SU-DHL-6 (cell line): ENCODE results near the gene RGS17.

ENCODE experiments used
- H2AFZ ChIP-seq: fragments of 200-600 bp; sonication (generic); 2 replicates; pipeline ENCODE4 v1.6.1; 2014; ENCODE audit warnings: low read depth, mild to moderate bottlenecking, moderate library complexity, mixed read lengths, antibody characterized with exemption, low read length; ENCODE audit not compliant: severe bottlenecking
- H3F3A ChIP-seq: fragments of 200-600 bp; shearing (Covaris generic); 2 replicates; pipeline ENCODE4 v1.6.0; 2016; ENCODE audit warnings: antibody characterized with exemption, mild to moderate bottlenecking; ENCODE audit not compliant: insufficient read depth
- H3K27ac ChIP-seq: fragments of 200-600 bp; sonication (generic); 2 replicates; pipeline ENCODE4 v1.5.1; 2016; ENCODE audit warnings: low read depth, mild to moderate bottlenecking, low read length, moderate library complexity, mixed read lengths
- H3K27me3 ChIP-seq: fragments of 200-600 bp; sonication (generic), shearing (Covaris generic); 2 replicates; pipeline ENCODE4 v1.6.0; 2014; ENCODE audit warnings: mild to moderate bottlenecking, low read length
- H3K36me3 ChIP-seq: fragments of 200-600 bp; sonication (generic); 2 replicates; pipeline ENCODE4 v1.6.1; 2014; ENCODE audit warnings: mild to moderate bottlenecking, low read length, mixed read lengths
- H3K4me2 ChIP-seq: fragments of 300-600, 200-600 bp; shearing (Covaris generic), sonication (generic); 2 replicates; pipeline ENCODE4 v1.6.0; 2014; ENCODE audit warnings: low read length, low read depth, mild to moderate bottlenecking; ENCODE audit not compliant: poor library complexity, severe bottlenecking
- H3K4me3 ChIP-seq: fragments of 200-600 bp; sonication (generic); 2 replicates; pipeline ENCODE4 v1.5.1; 2014; ENCODE audit warnings: antibody characterized with exemption, low read length, mild to moderate bottlenecking, mixed read lengths; ENCODE audit not compliant: insufficient read depth, poor library complexity, severe bottlenecking
- H3K79me2 ChIP-seq: fragments of 200-600 bp; sonication (generic); 2 replicates; pipeline ENCODE4 v1.6.1; 2014; ENCODE audit warnings: mild to moderate bottlenecking, low read length, moderate library complexity; ENCODE audit not compliant: insufficient read depth
- H3K9ac ChIP-seq: fragments of 200-600 bp; sonication (generic); 2 replicates; pipeline ENCODE4 v1.7.0; 2014; ENCODE audit warnings: mild to moderate bottlenecking, low read length
- H3K9me2 ChIP-seq: fragments of 200-600 bp; sonication (generic); replicated peaks from 2 replicates; pipeline ENCODE4 v1.6.1; 2014; ENCODE audit warnings: low read length; ENCODE audit not compliant: insufficient read depth
- H3K9me3 ChIP-seq: fragments of 200-600 bp; sonication (generic); 2 replicates; pipeline ENCODE4 v1.6.1; 2014; ENCODE audit warnings: low read length, mixed read lengths; ENCODE audit not compliant: insufficient read depth
- H4K20me1 ChIP-seq: fragments of 200-600 bp; sonication (generic); 2 replicates; pipeline ENCODE4 v1.6.1; 2014; ENCODE audit warnings: low read depth, mild to moderate bottlenecking, antibody characterized with exemption, low read length, moderate library complexity, mixed read lengths
- EZH2phosphoT487 ChIP-seq: fragments of 200-600 bp; sonication (generic), shearing (Covaris generic); conservative IDR thresholded peaks from 2 replicates; pipeline ENCODE4 v1.6.1; 2018; ENCODE audit warnings: mild to moderate bottlenecking, antibody characterized with exemption, low read length, moderate library complexity, mixed read lengths
- TF ChIP-seq, protein P1 (sequence below): fragments of 200-600 bp; sonication (generic); IDR thresholded peaks from one replicate; pipeline ENCODE4 v1.5.1; 2017; ENCODE audit warnings: antibody characterized with exemption, mild to moderate bottlenecking, low read length, moderate library complexity; ENCODE audit not compliant: insufficient read depth, poor library complexity, severe bottlenecking

RGS17 gene

GRCh38 chr6:153015094-153015640, 115.9 kb downstream of the RGS17 start:
- H3K36me3 ChIP-seq: no peaks in the 10 kb centered on the region
- no peaks in the 10 kb centered on the region for H3K79me2 ChIP-seq
- H3K4me3 ChIP-seq: no peak overlapping the region
- no peaks in the 10 kb centered on the region for H3F3A ChIP-seq
- no peak overlapping the region for H3K4me2 ChIP-seq
- no peaks in the 10 kb centered on the region for H3K9me2 ChIP-seq
- no peaks in the 10 kb centered on the region for H3K9me3 ChIP-seq
- H2AFZ ChIP-seq: no peak overlapping the region
- no peaks in the 10 kb centered on the region for H4K20me1 ChIP-seq
- TF ChIP-seq EZH2phosphoT487: no peak
- TF ChIP-seq, protein P1, sequence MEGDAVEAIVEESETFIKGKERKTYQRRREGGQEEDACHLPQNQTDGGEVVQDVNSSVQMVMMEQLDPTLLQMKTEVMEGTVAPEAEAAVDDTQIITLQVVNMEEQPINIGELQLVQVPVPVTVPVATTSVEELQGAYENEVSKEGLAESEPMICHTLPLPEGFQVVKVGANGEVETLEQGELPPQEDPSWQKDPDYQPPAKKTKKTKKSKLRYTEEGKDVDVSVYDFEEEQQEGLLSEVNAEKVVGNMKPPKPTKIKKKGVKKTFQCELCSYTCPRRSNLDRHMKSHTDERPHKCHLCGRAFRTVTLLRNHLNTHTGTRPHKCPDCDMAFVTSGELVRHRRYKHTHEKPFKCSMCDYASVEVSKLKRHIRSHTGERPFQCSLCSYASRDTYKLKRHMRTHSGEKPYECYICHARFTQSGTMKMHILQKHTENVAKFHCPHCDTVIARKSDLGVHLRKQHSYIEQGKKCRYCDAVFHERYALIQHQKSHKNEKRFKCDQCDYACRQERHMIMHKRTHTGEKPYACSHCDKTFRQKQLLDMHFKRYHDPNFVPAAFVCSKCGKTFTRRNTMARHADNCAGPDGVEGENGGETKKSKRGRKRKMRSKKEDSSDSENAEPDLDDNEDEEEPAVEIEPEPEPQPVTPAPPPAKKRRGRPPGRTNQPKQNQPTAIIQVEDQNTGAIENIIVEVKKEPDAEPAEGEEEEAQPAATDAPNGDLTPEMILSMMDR: no peak
- H3K27me3 ChIP-seq: no peaks in the 10 kb centered on the region
- no peak overlapping the region for H3K27ac ChIP-seq
- no peak overlapping the region for H3K9ac ChIP-seq

- Histone ChIP-seq H3K27ac (no peak overlapping the region), H3K9me3 (no peaks in the 10 kb centered on the region), H3K27me3 (no peaks in the 10 kb centered on the region), H3K4me3 (no peak overlapping the region), H3F3A (no peaks in the 10 kb centered on the region), H3K36me3 (no peaks in the 10 kb centered on the region), H4K20me1 (no peaks in the 10 kb centered on the region), H3K4me2 (no peak overlapping the region), H3K9ac (no peak overlapping the region), H3K79me2 (no peaks in the 10 kb centered on the region), H3K9me2 (no peaks in the 10 kb centered on the region), H2AFZ (no peak overlapping the region)
- TF ChIP-seq, protein P1: no peak
- TF ChIP-seq EZH2phosphoT487: no peak
These were observed 117.6 kb downstream of the RGS17 start for GRCh38 chr6:153013438-153013837.

DNA sequence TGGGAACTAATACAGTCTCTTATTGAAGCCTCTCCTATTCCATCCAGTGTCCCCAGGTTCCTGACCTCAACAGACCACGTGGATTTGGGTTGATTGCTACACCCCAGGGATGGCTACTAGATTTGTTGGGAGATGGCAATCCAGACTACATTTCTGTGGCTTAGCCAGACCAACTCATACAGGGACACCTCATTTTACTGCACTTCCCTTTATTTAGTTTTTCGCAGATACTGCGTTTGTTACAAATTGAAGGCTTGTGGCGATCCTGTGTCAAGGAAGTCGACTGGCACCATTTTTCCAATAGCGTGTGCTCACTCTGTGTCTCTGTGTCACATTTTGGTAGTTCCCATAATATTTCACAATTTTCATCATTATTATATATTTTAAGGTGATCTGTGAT, 118.2 kb downstream of the RGS17 start:
- Histone ChIP-seq H3K9me3 (no peaks in the 10 kb centered on the region), H3K9ac (no peak overlapping the region), H3K79me2 (no peaks in the 10 kb centered on the region), H3K27me3 (no peaks in the 10 kb centered on the region), H3K4me3 (no peak overlapping the region), H3F3A (no peaks in the 10 kb centered on the region), H3K36me3 (no peaks in the 10 kb centered on the region), H3K4me2 (no peak overlapping the region), H3K9me2 (no peaks in the 10 kb centered on the region), H3K27ac (no peak overlapping the region), H4K20me1 (no peaks in the 10 kb centered on the region), H2AFZ (no peak overlapping the region)
- TF ChIP-seq EZH2phosphoT487: no peak
- TF ChIP-seq, protein P1: no peak
